Type B pancreatic cell (in vitro differentiated cells): ENCODE measurements around the gene BBS9. TPM values are rescaled to one million over a fixed set of nuclear protein-coding genes. Genes with fewer than 3 reads are reported as not detected.
"Not testable (repeated sequence)": the region's sequence is repeated elsewhere in the genome, so short reads cannot be mapped to it uniquely, and the experiment has no call there.

Experiments used
- DNase-seq: peaks from one replicate; pipeline ENCODE4 v3.0.0; 2021; ENCODE audit warnings: mixed read lengths; ENCODE audit not compliant: unreplicated experiment; ENCODE audit errors: extremely low spot score
- H3K27ac Mint-ChIP-seq: 2 replicates; pipeline ENCODE4 v1.8.0; 2021; ENCODE audit warnings: mild to moderate bottlenecking, mixed read lengths
- H3K27me3 Mint-ChIP-seq: 2 replicates; pipeline ENCODE4 v1.8.0; 2021; ENCODE audit warnings: mixed read lengths
- H3K36me3 Mint-ChIP-seq: 2 replicates; pipeline ENCODE4 v1.8.0; 2021; ENCODE audit warnings: mixed read lengths
- H3K4me1 Mint-ChIP-seq: one replicate; pipeline ENCODE4 v1.8.0; 2021; ENCODE audit warnings: mixed read lengths; ENCODE audit not compliant: unreplicated experiment
- H3K4me3 Mint-ChIP-seq: 2 replicates; pipeline ENCODE4 v1.8.0; 2021; ENCODE audit warnings: mild to moderate bottlenecking, mixed read lengths
- H3K9me3 Mint-ChIP-seq: 2 replicates; pipeline ENCODE4 v1.8.0; 2021; ENCODE audit warnings: mixed read lengths
- total RNA-seq: library from RNA; stranded (reverse); gene quantifications from 2 replicates; pipeline ENCODE4 v1.2.1, GENCODE V29; 2021; ENCODE audit warnings: low replicate concordance
- TF ChIP-seq, protein P1 (sequence below): fragments of 200-600 bp; sonication (generic); conservative IDR thresholded peaks from 2 replicates; pipeline ENCODE4 v1.5.0; 2021; ENCODE audit warnings: antibody characterized with exemption, mild to moderate bottlenecking

Gene BBS9
- total RNA-seq, 1 donor from 2014 or later = 19.7 TPM

DNA sequence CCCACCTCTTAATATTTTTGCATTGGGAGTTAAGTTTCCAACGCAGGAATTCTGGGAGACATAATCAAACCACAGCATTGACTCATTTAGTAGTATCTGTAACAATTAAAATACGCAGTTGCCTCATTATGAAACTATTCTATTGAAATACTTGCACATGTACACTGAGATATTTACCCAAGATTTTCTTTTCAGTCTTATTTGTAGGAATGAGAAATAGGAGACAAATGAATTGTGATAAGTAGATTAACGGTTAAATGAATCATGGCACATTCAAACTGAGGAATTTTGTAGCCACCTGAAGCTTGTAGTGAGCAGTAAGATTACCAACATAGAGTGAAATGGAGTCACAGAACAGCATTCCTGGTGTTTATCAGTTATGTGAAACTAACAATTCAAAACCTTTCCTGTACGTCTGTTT lies 38.2 kb upstream of the BBS9 start:
- H3K4me1 Mint-ChIP-seq = no peaks in the 10 kb centered on the region
- H3K4me3 Mint-ChIP-seq = no peak overlapping the region
- H3K27me3 Mint-ChIP-seq = no peaks in the 10 kb centered on the region
- no peak overlapping the region for H3K27ac Mint-ChIP-seq
- peaks cover 6% of the 10 kb centered on the region for H3K36me3 Mint-ChIP-seq
- TF ChIP-seq, protein P1, sequence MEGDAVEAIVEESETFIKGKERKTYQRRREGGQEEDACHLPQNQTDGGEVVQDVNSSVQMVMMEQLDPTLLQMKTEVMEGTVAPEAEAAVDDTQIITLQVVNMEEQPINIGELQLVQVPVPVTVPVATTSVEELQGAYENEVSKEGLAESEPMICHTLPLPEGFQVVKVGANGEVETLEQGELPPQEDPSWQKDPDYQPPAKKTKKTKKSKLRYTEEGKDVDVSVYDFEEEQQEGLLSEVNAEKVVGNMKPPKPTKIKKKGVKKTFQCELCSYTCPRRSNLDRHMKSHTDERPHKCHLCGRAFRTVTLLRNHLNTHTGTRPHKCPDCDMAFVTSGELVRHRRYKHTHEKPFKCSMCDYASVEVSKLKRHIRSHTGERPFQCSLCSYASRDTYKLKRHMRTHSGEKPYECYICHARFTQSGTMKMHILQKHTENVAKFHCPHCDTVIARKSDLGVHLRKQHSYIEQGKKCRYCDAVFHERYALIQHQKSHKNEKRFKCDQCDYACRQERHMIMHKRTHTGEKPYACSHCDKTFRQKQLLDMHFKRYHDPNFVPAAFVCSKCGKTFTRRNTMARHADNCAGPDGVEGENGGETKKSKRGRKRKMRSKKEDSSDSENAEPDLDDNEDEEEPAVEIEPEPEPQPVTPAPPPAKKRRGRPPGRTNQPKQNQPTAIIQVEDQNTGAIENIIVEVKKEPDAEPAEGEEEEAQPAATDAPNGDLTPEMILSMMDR = no peak
- DNase-seq = no peak
- no peaks in the 10 kb centered on the region for H3K9me3 Mint-ChIP-seq

DNA sequence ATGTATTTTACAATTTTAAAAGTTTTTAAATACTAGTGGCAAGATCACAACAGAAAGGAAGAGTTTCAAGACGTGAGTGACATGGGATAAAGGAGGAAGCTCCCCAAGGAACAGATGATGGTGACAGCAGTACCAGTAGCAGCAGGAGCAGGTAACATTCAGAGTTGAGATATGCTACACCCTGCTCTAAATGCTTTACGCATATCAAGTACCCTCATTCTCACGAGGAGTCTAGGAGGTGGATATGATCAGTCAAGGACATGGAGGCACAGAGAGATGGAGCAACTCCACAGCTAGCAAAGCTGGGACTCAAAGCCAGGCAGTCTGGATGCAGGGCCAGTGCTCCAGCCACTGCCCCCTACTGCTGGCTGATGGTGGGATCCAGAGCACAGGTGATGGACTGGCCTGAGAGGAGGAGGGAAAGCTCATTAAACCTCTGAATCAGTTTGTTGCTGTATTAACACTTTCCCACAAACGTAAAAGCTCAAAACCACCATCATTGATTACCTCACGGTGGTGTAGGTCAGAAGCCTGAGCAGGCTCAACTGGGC lies 37.6 kb upstream of the BBS9 start:
- Mint-ChIP-seq H3K4me3 (no peak overlapping the region), H3K9me3 (no peaks in the 10 kb centered on the region), H3K27ac (no peak overlapping the region), H3K36me3 (peaks cover 6% of the 10 kb centered on the region), H3K27me3 (no peaks in the 10 kb centered on the region), H3K4me1 (no peaks in the 10 kb centered on the region)
- DNase-seq = no peak
- TF ChIP-seq, protein P1 = no peak

DNA sequence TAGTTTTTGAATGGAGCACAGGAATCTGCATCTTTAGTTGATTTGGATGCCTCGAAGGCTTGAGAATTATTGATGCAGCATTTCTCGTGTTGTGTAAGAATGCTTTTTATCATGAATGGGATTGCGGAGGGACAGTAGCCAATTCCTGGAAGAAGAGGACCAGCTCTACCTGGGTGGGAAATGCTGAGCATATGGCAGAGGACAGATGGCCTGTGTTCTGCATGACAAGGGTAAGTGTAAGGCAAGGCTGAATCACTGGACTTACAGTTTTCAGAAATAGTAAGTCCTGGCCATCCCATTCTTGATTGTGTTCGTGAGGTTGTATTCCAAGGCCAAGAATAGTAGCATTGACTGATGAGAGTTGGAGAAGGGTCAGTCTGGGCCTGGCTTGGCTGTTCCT lies 36.1 kb upstream of the BBS9 start:
- DNase-seq = no peak
- no peaks in the 10 kb centered on the region for H3K27me3 Mint-ChIP-seq
- H3K4me1 Mint-ChIP-seq = no peaks in the 10 kb centered on the region
- H3K9me3 Mint-ChIP-seq = no peaks in the 10 kb centered on the region
- peaks cover 12% of the 10 kb centered on the region for H3K36me3 Mint-ChIP-seq
- TF ChIP-seq, protein P1 = no peak
- no peak overlapping the region for H3K4me3 Mint-ChIP-seq
- no peak overlapping the region for H3K27ac Mint-ChIP-seq

DNA sequence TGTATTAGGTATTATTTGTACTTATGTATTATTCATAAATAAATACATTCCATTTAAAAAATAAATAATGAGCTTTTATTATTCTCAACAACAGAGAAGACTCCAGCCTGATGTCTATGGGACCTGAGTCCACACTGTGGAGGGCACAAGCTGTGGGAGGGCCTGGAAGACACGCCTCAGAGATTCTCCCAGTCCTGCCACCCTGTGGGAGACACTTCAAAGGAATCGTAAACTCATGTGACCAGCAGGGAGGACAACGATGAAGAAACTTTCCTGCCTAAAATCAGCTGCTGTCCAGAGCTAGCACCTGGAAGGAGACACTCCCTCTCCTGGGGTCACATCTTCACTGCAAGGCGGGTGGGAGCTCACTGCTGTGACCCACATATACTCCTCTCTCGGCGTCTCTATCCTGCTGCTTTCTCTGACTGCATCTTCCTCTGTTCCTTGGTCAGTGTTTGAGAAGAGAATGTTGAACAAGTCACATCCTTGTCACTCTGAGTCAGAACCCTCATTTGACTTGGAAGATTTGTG lies 34.6 kb upstream of the BBS9 start:
- peaks cover 16% of the 10 kb centered on the region for H3K36me3 Mint-ChIP-seq
- not testable (repeated sequence) for H3K27ac Mint-ChIP-seq, H3K4me3 Mint-ChIP-seq, DNase-seq, H3K9me3 Mint-ChIP-seq, H3K27me3 Mint-ChIP-seq, H3K4me1 Mint-ChIP-seq

GRCh38 chr7:33099154-33099940 lies 30.0 kb upstream of the BBS9 start:
- Mint-ChIP-seq H3K4me3 (no peak overlapping the region), H3K4me1 (no peaks in the 10 kb centered on the region), H3K9me3 (no peaks in the 10 kb centered on the region), H3K27me3 (no peaks in the 10 kb centered on the region), H3K27ac (no peak overlapping the region), H3K36me3 (peaks cover 17% of the 10 kb centered on the region)
- no peak for DNase-seq
- TF ChIP-seq, protein P1 = no peak

- Mint-ChIP-seq H3K27ac (no peak overlapping the region), H3K9me3 (no peaks in the 10 kb centered on the region), H3K36me3 (peaks cover 17% of the 10 kb centered on the region), H3K4me3 (no peak overlapping the region), H3K27me3 (no peaks in the 10 kb centered on the region), H3K4me1 (no peaks in the 10 kb centered on the region)
- TF ChIP-seq, protein P1 = no peak
- no peak for DNase-seq
Measured at GRCh38 chr7:33100770-33101169, 28.6 kb upstream of the BBS9 start.
